NCI-H345 treated with DMSO at 0.1 percent for 48 hours (cell line): ENCODE results near the gene PSMB7.
A peak's percentile ranks its signal among the peaks of the same experiment; 100 is the strongest.

Source experiments
- DNase-seq: peaks from one replicate; lab custom pipeline; 2025; ENCODE audit not compliant: unreplicated experiment; lab: John Stamatoyannopoulos, UW

The PSMB7 gene

GRCh38 chr9:124411514-124412227, 3.6 kb downstream of the PSMB7 start:
- DNase-seq, result no peak

GRCh38 chr9:124410321-124410913, 4.8 kb downstream of the PSMB7 start:
- DNase-seq, result no peak

- DNase-seq, result no peak
Observed at GRCh38 chr9:124409410-124409809, 5.8 kb downstream of the PSMB7 start.

- DNase-seq, result no peak
Observed at GRCh38 chr9:124403246-124403645, 12.0 kb downstream of the PSMB7 start.

GRCh38 chr9:124399968-124400940, 15.0 kb downstream of the PSMB7 start:
- no peak for DNase-seq

GRCh38 chr9:124399323-124399967, 15.8 kb downstream of the PSMB7 start:
- no peak for DNase-seq

GRCh38 chr9:124398191-124398935, 16.9 kb downstream of the PSMB7 start:
- no peak for DNase-seq

GRCh38 chr9:124395826-124396225, 19.4 kb downstream of the PSMB7 start:
- no peak for DNase-seq

GRCh38 chr9:124394596-124394995, 20.6 kb downstream of the PSMB7 start:
- DNase-seq, result no peak

GRCh38 chr9:124394167-124394566, 21.1 kb downstream of the PSMB7 start:
- no peak for DNase-seq

- DNase-seq, result peak; percentile 34
Observed at GRCh38 chr9:124392871-124393460, 22.3 kb downstream of the PSMB7 start.

- no peak for DNase-seq
Observed at GRCh38 chr9:124392254-124392870, 22.9 kb downstream of the PSMB7 start.

- DNase-seq, result no peak
Observed at GRCh38 chr9:124390794-124391658, 24.2 kb downstream of the PSMB7 start.

- DNase-seq, result peak; percentile 63
Observed at GRCh38 chr9:124389146-124389939, 25.9 kb downstream of the PSMB7 start.

- no peak for DNase-seq
Observed at GRCh38 chr9:124388275-124389048, 26.8 kb downstream of the PSMB7 start.

- no peak for DNase-seq
Observed at GRCh38 chr9:124386201-124386600, 29.0 kb downstream of the PSMB7 start.

- no peak for DNase-seq
Observed at GRCh38 chr9:124385623-124386022, 29.6 kb downstream of the PSMB7 start.
